Body of pancreas (tissue), 4 donors: ENCODE results near the gene PRR7. TPM values are rescaled to one million over a fixed set of nuclear protein-coding genes. Genes with fewer than 3 reads are reported as not detected.

Experiments
- ATAC-seq: fragments of 150-250 bp; one replicate; pipeline ENCODE4 v1.9.1; 2016
- DNase-seq, 4 donors: peaks; one replicate each; pipeline ENCODE4 v3.0.0-alpha.2; 2019
- H3K27ac ChIP-seq, 4 donors: fragments of 200-600 bp; sonication (generic); 1 replicate in 3 of 4; 2 replicates in 1 of 4; pipeline versions ENCODE4 v1.5.1 to v1.6.1; 2016 to 2019; ENCODE audit warnings: mild to moderate bottlenecking in 1 of 4, mixed read lengths in 1 of 4, moderate library complexity in 1 of 4
- H3K27me3 ChIP-seq, 2 donors: fragments of 200-600 bp; sonication (generic); one replicate each; pipeline ENCODE4 v1.6.0; 2016; ENCODE audit warnings: mild to moderate bottlenecking in 1 of 2
- H3K36me3 ChIP-seq, 2 donors: fragments of 200-600 bp; sonication (generic); replicated peaks in 1 of 2; 2 replicates each; pipeline ENCODE4 v1.5.1; 2016; ENCODE audit warnings: low read depth in 2 of 2; ENCODE audit not compliant: insufficient read depth in 1 of 2
- H3K4me1 ChIP-seq: fragments of 200-600 bp; sonication (generic); one replicate; pipeline ENCODE4 v1.6.0; 2016
- H3K4me3 ChIP-seq, 2 donors: fragments of 200-600 bp; sonication (generic); 1 replicate in 1 of 2; 2 replicates in 1 of 2; pipeline ENCODE4 v1.5.1; 2016 to 2019
- H3K9me3 ChIP-seq, 3 donors: fragments of 200-600 bp; sonication (generic); 1 replicate in 2 of 3; 2 replicates in 1 of 3; pipeline ENCODE4 v1.5.1; 2016
- CTCF ChIP-seq, 7 experiments: fragments of 450-650 bp in 4 of 7; fragments of 200-600 bp in 3 of 7; sonication (generic) in 3 of 7; IDR thresholded peaks; one replicate each; pipeline ENCODE4 v1.5.1; 2016 to 2019; ENCODE audit warnings: antibody characterized with exemption in 7 of 7
- POLR2A ChIP-seq, 3 donors: fragments of 450-650 bp; IDR thresholded peaks; one replicate each; pipeline ENCODE4 v1.6.1; 2016; ENCODE audit warnings: antibody characterized with exemption in 3 of 3, mild to moderate bottlenecking in 2 of 3
- WGBS, 2 donors: methylation state at CpG; one replicate each; pipeline ENCODE4 v1.1.5; 2017; 5-methylcytosine and 5-hydroxymethylcytosine counted together
- intact Hi-C: fragments of 100-400 bp; cut with DNase I; formaldehyde crosslinking; loops from one replicate; pipeline ENCODE4 v1.15.1; 2023
- total RNA-seq, 2 donors: library from RNA; depleted of rRNA; stranded (reverse); fragments of >200 nt; gene quantifications; one replicate each; pipeline ENCODE4 v1.1.0, GENCODE V29; 2016

Gene PRR7
- total RNA-seq, 2 donors from 2014 or later, result 0.78 to 1.3 TPM

GRCh38 chr5:177476531-177477233 lies 30.1 kb downstream of the PRR7 start:
- intact Hi-C loops, result loop anchor here (10.0 kb wide), 1 partner anchor 162 kb away; the partner anchor contains the start of gene MXD3
- ATAC-seq (no peak), DNase-seq (no peak)
- H3K4me3 ChIP-seq, result no peak overlapping the region
- H3K27me3 ChIP-seq, result no peaks in the 10 kb centered on the region
- WGBS, 2 donors, result 81 to 90% methylated on average over 9 to 18 of the region's 18 CpGs
- peaks cover 28% of the 10 kb centered on the region for H3K4me1 ChIP-seq
- H3K36me3 ChIP-seq, result no peaks in the 10 kb centered on the region
- TF ChIP-seq POLR2A (IDR thresholded peaks at IDR 0.05) (no peak), CTCF (IDR thresholded peaks at IDR 0.05) (no peak)
- H3K9me3 ChIP-seq, result no peaks in the 10 kb centered on the region
- no peak overlapping the region for H3K27ac ChIP-seq

- Histone ChIP-seq H3K36me3 (no peaks in the 10 kb centered on the region), H3K9me3 (no peaks in the 10 kb centered on the region), H3K27me3 (no peaks in the 10 kb centered on the region), H3K4me3 (no peak overlapping the region), H3K27ac (no peak overlapping the region), H3K4me1 (peaks cover 16% of the 10 kb centered on the region)
- DNase-seq, result no peak
- TF ChIP-seq CTCF (IDR thresholded peaks at IDR 0.05) (no peak), POLR2A (IDR thresholded peaks at IDR 0.05) (no peak)
- intact Hi-C loops, result loop anchor here (10.0 kb wide), 1 partner anchor 163 kb away; the partner anchor contains the start of gene MXD3
- 95% methylated on average over 10 to 13 of the region's 13 CpGs for WGBS, 2 donors
- ATAC-seq, result no peak
These were observed 31.3 kb downstream of the PRR7 start for GRCh38 chr5:177477701-177478477.

GRCh38 chr5:177478711-177479646 lies 32.4 kb downstream of the PRR7 start:
- TF ChIP-seq CTCF (IDR thresholded peaks at IDR 0.05) (no peak), POLR2A (IDR thresholded peaks at IDR 0.05) (no peak)
- Histone ChIP-seq H3K9me3 (no peaks in the 10 kb centered on the region), H3K36me3 (no peaks in the 10 kb centered on the region), H3K27me3 (no peaks in the 10 kb centered on the region), H3K4me3 (no peak overlapping the region), H3K27ac (peak overlapping the region in 2 of 4 donors; percentile 24 to 30), H3K4me1 (peaks cover 15% of the 10 kb centered on the region)
- ATAC-seq (peak; percentile 58), DNase-seq (peak; percentile 61 to 81 (median 75))
- 32 to 41% methylated on average over 18 of the region's 18 CpGs for WGBS, 2 donors
- intact Hi-C loops, result loop anchor here (10.0 kb wide), 1 partner anchor 164 kb away; the partner anchor contains the start of gene MXD3

GRCh38 chr5:177479774-177480173 lies 33.2 kb downstream of the PRR7 start:
- peaks cover 15% of the 10 kb centered on the region for H3K4me1 ChIP-seq
- no peaks in the 10 kb centered on the region for H3K9me3 ChIP-seq
- H3K36me3 ChIP-seq, result no peaks in the 10 kb centered on the region
- peak overlapping the region in 1 of 4 donors; percentile 24 for H3K27ac ChIP-seq
- 66 to 78% methylated on average over 14 of the region's 14 CpGs for WGBS, 2 donors
- no peak for ATAC-seq
- no peaks in the 10 kb centered on the region for H3K27me3 ChIP-seq
- TF ChIP-seq CTCF (IDR thresholded peaks at IDR 0.05), result no peak
- TF ChIP-seq POLR2A (IDR thresholded peaks at IDR 0.05), result no peak
- DNase-seq, result peak in 1 of 4 donors; percentile 27
- H3K4me3 ChIP-seq, result no peak overlapping the region
- intact Hi-C loops, result loop anchor here (10.0 kb wide), 1 partner anchor 165 kb away; the partner anchor contains the start of gene MXD3
